ENCODE results near the gene ECHDC3. TPM values are rescaled to one million over a fixed set of nuclear protein-coding genes. Genes with fewer than 3 reads are reported as not detected.

Gene ECHDC3
- total and polyA plus RNA-seq, 2 of the 13 experiments (the other 11 are each of a cell fraction or from before 2014, with no cell fraction given) = not detected

- TF ChIP-seq NR2C2 (CRISPR knock-in tag; IDR thresholded peaks at IDR 0.05; ENCODE audit: borderline replicate concordance) (peak; percentile 71), ZFYVE20 (CRISPR knock-in tag; IDR thresholded peaks at IDR 0.05; ENCODE audit: borderline replicate concordance, low read depth) (no peak), NRL (CRISPR knock-in tag; IDR thresholded peaks at IDR 0.05; ENCODE audit: borderline replicate concordance) (no peak; the same call in 1 of the 2 replicates), NCOA2 (CRISPR knock-in tag; IDR thresholded peaks at IDR 0.05) (peak; percentile 96), SATB2 (CRISPR knock-in tag; IDR thresholded peaks at IDR 0.05) (no peak), SP2 (CRISPR knock-in tag; IDR thresholded peaks at IDR 0.05) (no peak), ZNF556 (CRISPR knock-in tag; IDR thresholded peaks at IDR 0.05; ENCODE audit: borderline replicate concordance) (0 out of 2 replicates have a peak, but pooled peaks have one; percentile 80), ZNF605 (CRISPR knock-in tag; IDR thresholded peaks at IDR 0.05) (0 out of 2 replicates have a peak, but pooled peaks have one; percentile 46), HNF4A (CRISPR knock-in tag; IDR thresholded peaks at IDR 0.05) (peak; percentile 91), ZNF790 (CRISPR knock-in tag; IDR thresholded peaks at IDR 0.05; ENCODE audit: borderline replicate concordance) (no peak), ZFX (CRISPR knock-in tag; IDR thresholded peaks at IDR 0.05; ENCODE audit: low read depth) (peak; percentile 35; the same call in 1 of the 2 replicates), KDM2A (CRISPR knock-in tag; IDR thresholded peaks at IDR 0.05; ENCODE audit: borderline replicate concordance, low read depth) (peak; percentile 59; the same call in 1 of the 2 replicates), BRF2 (CRISPR knock-in tag; IDR thresholded peaks at IDR 0.05) (peak; percentile 63), MNT (IDR thresholded peaks at IDR 0.05) (no peak), ZNF34 (CRISPR knock-in tag; IDR thresholded peaks at IDR 0.05; ENCODE audit: borderline replicate concordance) (no peak), HNF1B (CRISPR knock-in tag; IDR thresholded peaks at IDR 0.05) (peak; percentile 84), ZBTB10 (CRISPR knock-in tag; IDR thresholded peaks at IDR 0.05; ENCODE audit: borderline replicate concordance) (peak; percentile 49; the same call in 1 of the 2 replicates), AGO2 (optimal IDR thresholded peaks at IDR 0.05; ENCODE audit: low read depth, low read length) (no peak), ZNF740 (CRISPR knock-in tag; IDR thresholded peaks at IDR 0.05) (no peak), ARNTL (CRISPR knock-in tag; IDR thresholded peaks at IDR 0.05) (peak; percentile 42; the same call in 1 of the 2 replicates)
Measured at GRCh38 chr10:11715815-11716494, 26.2 kb upstream of the ECHDC3 start (continued).

All from HepG2 (cell line).